ENCODE data around the gene ATXN2L.
A peak's percentile ranks its signal among the peaks of the same experiment; 100 is the strongest.

The ATXN2L gene

GRCh38 chr16:28834873-28835863, 12.4 kb downstream of the ATXN2L start:
- Histone ChIP-seq H3K4me3 (ENCODE audit: low read depth, low read length) (no peak overlapping the region), H3K36me3 (ENCODE audit: control insufficient read depth in 2 of 2, insufficient read depth in 1 of 2, low read length in 2 of 2) (peaks cover 45 to 86% of the 10 kb centered on the region in 2 experiments), H3K27ac (ENCODE audit: extremely low read depth, low read depth, low read length) (no peak overlapping the region), H3K9me3 (ENCODE audit: control insufficient read depth, insufficient read depth, low read depth, low read length) (no peaks in the 10 kb centered on the region), H3K4me1 (ENCODE audit: control insufficient read depth, insufficient read depth, low read length) (no peaks in the 10 kb centered on the region)
- ChIA-PET POLR2A (interaction anchor here (1.5 kb wide), 1 partner anchor 10 kb away, joined by 8 read pairs; no protein-coding TSS in a partner anchor), CTCF (no interaction called here)
- TF ChIP-seq ZNF239 (tag by site-specific recombination; IDR thresholded peaks at IDR 0.05) (no peak), HIC1 (tag by site-specific recombination; IDR thresholded peaks at IDR 0.05) (no peak), MYNN (tag by site-specific recombination; IDR thresholded peaks at IDR 0.05; ENCODE audit: borderline replicate concordance) (no peak), OVOL3 (tag by site-specific recombination; IDR thresholded peaks at IDR 0.05) (no peak), BCL11A (tag by site-specific recombination; IDR thresholded peaks at IDR 0.05; ENCODE audit: low read depth) (no peak), ZNF777 (tag by site-specific recombination; IDR thresholded peaks at IDR 0.05; ENCODE audit: borderline replicate concordance) (no peak)
- TF ChIP-seq, protein P1, sequence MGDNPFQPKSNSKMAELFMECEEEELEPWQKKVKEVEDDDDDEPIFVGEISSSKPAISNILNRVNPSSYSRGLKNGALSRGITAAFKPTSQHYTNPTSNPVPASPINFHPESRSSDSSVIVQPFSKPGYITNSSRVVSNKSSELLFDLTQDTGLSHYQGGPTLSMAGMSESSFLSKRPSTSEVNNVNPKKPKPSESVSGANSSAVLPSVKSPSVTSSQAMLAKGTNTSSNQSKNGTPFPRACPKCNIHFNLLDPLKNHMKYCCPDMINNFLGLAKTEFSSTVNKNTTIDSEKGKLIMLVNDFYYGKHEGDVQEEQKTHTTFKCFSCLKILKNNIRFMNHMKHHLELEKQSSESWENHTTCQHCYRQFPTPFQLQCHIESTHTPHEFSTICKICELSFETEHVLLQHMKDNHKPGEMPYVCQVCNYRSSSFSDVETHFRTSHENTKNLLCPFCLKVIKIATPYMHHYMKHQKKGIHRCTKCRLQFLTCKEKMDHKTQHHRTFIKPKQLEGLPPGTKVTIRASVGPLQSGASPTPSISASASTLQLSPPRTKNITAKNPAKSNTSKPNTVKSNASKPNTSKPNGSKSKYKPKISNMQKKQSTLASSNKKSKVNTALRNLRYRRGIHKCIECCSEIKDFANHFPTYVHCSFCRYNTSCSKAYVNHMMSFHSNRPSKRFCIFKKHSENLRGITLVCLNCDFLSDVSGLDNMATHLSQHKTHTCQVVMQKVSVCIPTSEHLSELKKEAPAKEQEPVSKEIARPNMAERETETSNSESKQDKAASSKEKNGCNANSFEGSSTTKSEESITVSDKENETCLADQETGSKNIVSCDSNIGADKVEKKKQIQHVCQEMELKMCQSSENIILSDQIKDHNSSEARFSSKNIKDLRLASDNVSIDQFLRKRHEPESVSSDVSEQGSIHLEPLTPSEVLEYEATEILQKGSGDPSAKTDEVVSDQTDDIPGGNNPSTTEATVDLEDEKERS (tag by site-specific recombination; IDR thresholded peaks at IDR 0.05): no peak
- TF ChIP-seq, protein P2, sequence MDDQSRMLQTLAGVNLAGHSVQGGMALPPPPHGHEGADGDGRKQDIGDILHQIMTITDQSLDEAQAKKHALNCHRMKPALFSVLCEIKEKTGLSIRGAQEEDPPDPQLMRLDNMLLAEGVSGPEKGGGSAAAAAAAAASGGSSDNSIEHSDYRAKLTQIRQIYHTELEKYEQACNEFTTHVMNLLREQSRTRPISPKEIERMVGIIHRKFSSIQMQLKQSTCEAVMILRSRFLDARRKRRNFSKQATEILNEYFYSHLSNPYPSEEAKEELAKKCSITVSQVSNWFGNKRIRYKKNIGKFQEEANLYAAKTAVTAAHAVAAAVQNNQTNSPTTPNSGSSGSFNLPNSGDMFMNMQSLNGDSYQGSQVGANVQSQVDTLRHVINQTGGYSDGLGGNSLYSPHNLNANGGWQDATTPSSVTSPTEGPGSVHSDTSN (CRISPR knock-in tag; IDR thresholded peaks at IDR 0.05): no peak

- H3K4me1 ChIP-seq (ENCODE audit: control insufficient read depth, insufficient read depth, low read length): no peaks in the 10 kb centered on the region
- H3K36me3 ChIP-seq (ENCODE audit: control insufficient read depth in 2 of 2, insufficient read depth in 1 of 2, low read length in 2 of 2): peaks cover 36 to 78% of the 10 kb centered on the region in 2 experiments
- ChIA-PET POLR2A (interaction anchor here (1.1 to 1.5 kb wide), 2 partner anchors 9 to 10 kb away, joined by 4 to 8 read pairs; partner anchors contain the start of gene TUFM), CTCF (no interaction called here)
- no peak overlapping the region for H3K27ac ChIP-seq (ENCODE audit: extremely low read depth, low read depth, low read length)
- no peak overlapping the region for H3K4me3 ChIP-seq (ENCODE audit: low read depth, low read length)
- no peaks in the 10 kb centered on the region for H3K9me3 ChIP-seq (ENCODE audit: control insufficient read depth, insufficient read depth, low read depth, low read length)
- 0 out of 2 replicates have a peak, but pooled peaks have one; percentile 23 for TF ChIP-seq KLF8 (tag by site-specific recombination; IDR thresholded peaks at IDR 0.05)
- TF ChIP-seq MEIS1 (CRISPR knock-in tag; IDR thresholded peaks at IDR 0.05; ENCODE audit: borderline replicate concordance): no peak
- no peak for TF ChIP-seq ZNF426 (tag by site-specific recombination; IDR thresholded peaks at IDR 0.05)
- TF ChIP-seq KLF10 (tag by site-specific recombination; IDR thresholded peaks at IDR 0.05): peak; percentile 52; the same call in 1 of the 2 replicates
- TF ChIP-seq ZNF221 (tag by site-specific recombination; IDR thresholded peaks at IDR 0.05; ENCODE audit: borderline replicate concordance): no peak
- TF ChIP-seq, protein P3, sequence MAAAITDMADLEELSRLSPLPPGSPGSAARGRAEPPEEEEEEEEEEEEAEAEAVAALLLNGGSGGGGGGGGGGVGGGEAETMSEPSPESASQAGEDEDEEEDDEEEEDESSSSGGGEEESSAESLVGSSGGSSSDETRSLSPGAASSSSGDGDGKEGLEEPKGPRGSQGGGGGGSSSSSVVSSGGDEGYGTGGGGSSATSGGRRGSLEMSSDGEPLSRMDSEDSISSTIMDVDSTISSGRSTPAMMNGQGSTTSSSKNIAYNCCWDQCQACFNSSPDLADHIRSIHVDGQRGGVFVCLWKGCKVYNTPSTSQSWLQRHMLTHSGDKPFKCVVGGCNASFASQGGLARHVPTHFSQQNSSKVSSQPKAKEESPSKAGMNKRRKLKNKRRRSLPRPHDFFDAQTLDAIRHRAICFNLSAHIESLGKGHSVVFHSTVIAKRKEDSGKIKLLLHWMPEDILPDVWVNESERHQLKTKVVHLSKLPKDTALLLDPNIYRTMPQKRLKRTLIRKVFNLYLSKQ (tag by site-specific recombination; IDR thresholded peaks at IDR 0.05; ENCODE audit: borderline replicate concordance): no peak
- no peak for TF ChIP-seq ZNF658 (tag by site-specific recombination; IDR thresholded peaks at IDR 0.05)
- TF ChIP-seq, protein P4, sequence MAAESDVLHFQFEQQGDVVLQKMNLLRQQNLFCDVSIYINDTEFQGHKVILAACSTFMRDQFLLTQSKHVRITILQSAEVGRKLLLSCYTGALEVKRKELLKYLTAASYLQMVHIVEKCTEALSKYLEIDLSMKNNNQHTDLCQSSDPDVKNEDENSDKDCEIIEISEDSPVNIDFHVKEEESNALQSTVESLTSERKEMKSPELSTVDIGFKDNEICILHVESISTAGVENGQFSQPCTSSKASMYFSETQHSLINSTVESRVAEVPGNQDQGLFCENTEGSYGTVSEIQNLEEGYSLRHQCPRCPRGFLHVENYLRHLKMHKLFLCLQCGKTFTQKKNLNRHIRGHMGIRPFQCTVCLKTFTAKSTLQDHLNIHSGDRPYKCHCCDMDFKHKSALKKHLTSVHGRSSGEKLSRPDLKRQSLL (tag by site-specific recombination; IDR thresholded peaks at IDR 0.05): no peak
- no peak for TF ChIP-seq ZNF670 (tag by site-specific recombination; IDR thresholded peaks at IDR 0.05; ENCODE audit: low read depth)
- TF ChIP-seq, protein P5, sequence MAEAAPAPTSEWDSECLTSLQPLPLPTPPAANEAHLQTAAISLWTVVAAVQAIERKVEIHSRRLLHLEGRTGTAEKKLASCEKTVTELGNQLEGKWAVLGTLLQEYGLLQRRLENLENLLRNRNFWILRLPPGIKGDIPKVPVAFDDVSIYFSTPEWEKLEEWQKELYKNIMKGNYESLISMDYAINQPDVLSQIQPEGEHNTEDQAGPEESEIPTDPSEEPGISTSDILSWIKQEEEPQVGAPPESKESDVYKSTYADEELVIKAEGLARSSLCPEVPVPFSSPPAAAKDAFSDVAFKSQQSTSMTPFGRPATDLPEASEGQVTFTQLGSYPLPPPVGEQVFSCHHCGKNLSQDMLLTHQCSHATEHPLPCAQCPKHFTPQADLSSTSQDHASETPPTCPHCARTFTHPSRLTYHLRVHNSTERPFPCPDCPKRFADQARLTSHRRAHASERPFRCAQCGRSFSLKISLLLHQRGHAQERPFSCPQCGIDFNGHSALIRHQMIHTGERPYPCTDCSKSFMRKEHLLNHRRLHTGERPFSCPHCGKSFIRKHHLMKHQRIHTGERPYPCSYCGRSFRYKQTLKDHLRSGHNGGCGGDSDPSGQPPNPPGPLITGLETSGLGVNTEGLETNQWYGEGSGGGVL (tag by site-specific recombination; IDR thresholded peaks at IDR 0.05): no peak
- peak; percentile 40; the same call in 1 of the 2 replicates for TF ChIP-seq KLF16 (tag by site-specific recombination; IDR thresholded peaks at IDR 0.05)
Observed at GRCh38 chr16:28835864-28836760, 13.3 kb downstream of the ATXN2L start.
